ENCODE data around the gene PGLYRP3.

PGLYRP3 gene

DNA sequence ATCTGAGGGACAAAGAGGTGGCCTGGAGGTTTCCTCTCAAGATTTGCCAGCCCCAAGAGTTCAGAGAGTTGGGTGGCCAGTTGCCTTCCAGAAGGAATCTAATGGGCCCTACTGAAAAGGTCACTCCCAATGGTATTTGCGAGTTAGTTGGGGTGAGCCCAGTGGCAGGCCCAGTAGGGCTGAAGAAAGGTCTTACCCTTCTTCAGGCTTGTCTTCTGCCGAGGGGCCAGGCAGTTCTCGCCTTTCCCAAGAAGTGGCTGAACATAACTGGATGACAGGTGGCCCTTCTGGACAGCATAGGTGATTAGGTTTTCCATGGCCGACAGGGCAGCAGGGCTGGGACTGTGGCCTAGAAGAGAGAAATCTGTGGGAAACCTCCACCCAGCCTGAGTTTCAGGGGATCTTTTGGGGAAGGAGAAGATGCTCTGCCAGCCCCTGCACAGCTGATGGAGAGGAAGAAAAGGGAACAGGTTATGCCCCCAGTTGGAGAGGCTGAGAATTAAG lies 28.7 kb upstream of the PGLYRP3 start:
- TF ChIP-seq, protein P1, sequence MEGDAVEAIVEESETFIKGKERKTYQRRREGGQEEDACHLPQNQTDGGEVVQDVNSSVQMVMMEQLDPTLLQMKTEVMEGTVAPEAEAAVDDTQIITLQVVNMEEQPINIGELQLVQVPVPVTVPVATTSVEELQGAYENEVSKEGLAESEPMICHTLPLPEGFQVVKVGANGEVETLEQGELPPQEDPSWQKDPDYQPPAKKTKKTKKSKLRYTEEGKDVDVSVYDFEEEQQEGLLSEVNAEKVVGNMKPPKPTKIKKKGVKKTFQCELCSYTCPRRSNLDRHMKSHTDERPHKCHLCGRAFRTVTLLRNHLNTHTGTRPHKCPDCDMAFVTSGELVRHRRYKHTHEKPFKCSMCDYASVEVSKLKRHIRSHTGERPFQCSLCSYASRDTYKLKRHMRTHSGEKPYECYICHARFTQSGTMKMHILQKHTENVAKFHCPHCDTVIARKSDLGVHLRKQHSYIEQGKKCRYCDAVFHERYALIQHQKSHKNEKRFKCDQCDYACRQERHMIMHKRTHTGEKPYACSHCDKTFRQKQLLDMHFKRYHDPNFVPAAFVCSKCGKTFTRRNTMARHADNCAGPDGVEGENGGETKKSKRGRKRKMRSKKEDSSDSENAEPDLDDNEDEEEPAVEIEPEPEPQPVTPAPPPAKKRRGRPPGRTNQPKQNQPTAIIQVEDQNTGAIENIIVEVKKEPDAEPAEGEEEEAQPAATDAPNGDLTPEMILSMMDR (IDR thresholded peaks at IDR 0.05; ENCODE audit: low read length): no peak
- TF ChIP-seq EZH2 (IDR thresholded peaks at IDR 0.05; ENCODE audit: borderline replicate concordance, low read length): no peak
- Histone ChIP-seq H3K9me3 (ENCODE audit: low read length) (no peaks in the 10 kb centered on the region), H3K79me2 (ENCODE audit: insufficient read depth, low read length) (no peaks in the 10 kb centered on the region), H3K27ac (ENCODE audit: low read depth, low read length, poor library complexity, severe bottlenecking) (no peak overlapping the region), H3K4me2 (ENCODE audit: low read length) (no peak overlapping the region), H4K20me1 (ENCODE audit: insufficient read depth, low read length) (no peaks in the 10 kb centered on the region), H3K36me3 (ENCODE audit: insufficient read depth, low read length) (no peaks in the 10 kb centered on the region), H3K9ac (ENCODE audit: low read length) (no peak overlapping the region), H3F3A (ENCODE audit: insufficient read depth, low read length) (no peaks in the 10 kb centered on the region), H3K4me3 (ENCODE audit: low read depth, low read length, poor library complexity, severe bottlenecking) (no peak overlapping the region), H3K27me3 (ENCODE audit: insufficient read depth, low read length) (no peaks in the 10 kb centered on the region; the same call in 1 of the 2 replicates), H3K9me2 (ENCODE audit: low read depth, low read length) (no peaks in the 10 kb centered on the region), H3K4me1 (ENCODE audit: insufficient read depth, low read length, severe bottlenecking) (no peaks in the 10 kb centered on the region), H2AFZ (ENCODE audit: low read length) (no peak overlapping the region)

DNA sequence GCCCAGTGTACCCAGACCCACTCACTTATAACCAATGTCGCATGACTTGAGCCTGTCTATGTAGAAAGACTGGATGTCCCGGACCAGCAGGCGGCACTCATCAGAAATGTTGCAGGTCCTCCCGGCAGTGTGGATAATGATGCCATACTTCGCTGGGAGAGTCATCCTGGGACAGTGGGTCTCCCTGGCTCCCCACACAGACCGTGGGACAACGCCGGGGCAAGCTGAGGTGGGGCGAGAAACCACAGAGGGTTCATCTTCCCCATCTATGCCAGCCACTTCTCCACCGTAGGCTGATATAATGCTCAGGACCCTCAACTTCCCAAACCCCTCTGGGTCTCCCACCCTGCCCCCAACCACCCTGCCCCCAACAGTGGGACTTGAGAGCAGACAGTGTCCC lies 27.6 kb upstream of the PGLYRP3 start:
- Histone ChIP-seq H3K27ac (ENCODE audit: low read depth, low read length, poor library complexity, severe bottlenecking) (no peak overlapping the region), H4K20me1 (ENCODE audit: insufficient read depth, low read length) (no peaks in the 10 kb centered on the region), H3K36me3 (ENCODE audit: insufficient read depth, low read length) (no peaks in the 10 kb centered on the region), H3K79me2 (ENCODE audit: insufficient read depth, low read length) (no peaks in the 10 kb centered on the region), H3K9ac (ENCODE audit: low read length) (no peak overlapping the region), H3F3A (ENCODE audit: insufficient read depth, low read length) (no peaks in the 10 kb centered on the region), H3K4me1 (ENCODE audit: insufficient read depth, low read length, severe bottlenecking) (no peaks in the 10 kb centered on the region), H3K27me3 (ENCODE audit: insufficient read depth, low read length) (no peaks in the 10 kb centered on the region; the same call in 1 of the 2 replicates), H2AFZ (ENCODE audit: low read length) (no peak overlapping the region), H3K9me2 (ENCODE audit: low read depth, low read length) (no peaks in the 10 kb centered on the region), H3K9me3 (ENCODE audit: low read length) (no peaks in the 10 kb centered on the region), H3K4me2 (ENCODE audit: low read length) (no peak overlapping the region), H3K4me3 (ENCODE audit: low read depth, low read length, poor library complexity, severe bottlenecking) (no peak overlapping the region)
- TF ChIP-seq EZH2 (IDR thresholded peaks at IDR 0.05; ENCODE audit: borderline replicate concordance, low read length): no peak
- TF ChIP-seq, protein P1 (IDR thresholded peaks at IDR 0.05; ENCODE audit: low read length): no peak

DNA sequence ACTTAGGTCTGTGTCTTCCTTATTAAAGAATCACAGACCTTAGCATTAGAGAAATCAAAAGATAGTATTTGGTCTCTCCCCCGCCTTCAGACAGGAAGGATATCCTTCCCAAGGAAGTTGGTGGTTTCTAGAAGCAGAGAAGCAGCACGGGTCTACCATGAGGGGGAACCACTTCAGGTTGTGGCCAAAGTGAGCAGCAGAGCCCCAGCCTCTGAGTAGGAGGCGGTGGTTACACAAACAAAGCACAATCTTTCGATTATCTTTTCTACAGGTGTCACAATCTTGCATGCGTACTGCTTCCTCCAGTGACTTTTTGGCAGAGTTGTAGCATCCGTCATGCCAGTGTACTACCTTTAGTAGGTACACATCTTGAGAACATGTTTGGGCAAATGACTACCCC lies 27.1 kb upstream of the PGLYRP3 start:
- Histone ChIP-seq H3K9me3 (ENCODE audit: low read length) (no peaks in the 10 kb centered on the region), H4K20me1 (ENCODE audit: insufficient read depth, low read length) (no peaks in the 10 kb centered on the region), H3K4me1 (ENCODE audit: insufficient read depth, low read length, severe bottlenecking) (no peaks in the 10 kb centered on the region), H2AFZ (ENCODE audit: low read length) (no peak overlapping the region), H3K9me2 (ENCODE audit: low read depth, low read length) (no peaks in the 10 kb centered on the region), H3K36me3 (ENCODE audit: insufficient read depth, low read length) (no peaks in the 10 kb centered on the region), H3F3A (ENCODE audit: insufficient read depth, low read length) (no peaks in the 10 kb centered on the region), H3K79me2 (ENCODE audit: insufficient read depth, low read length) (no peaks in the 10 kb centered on the region), H3K9ac (ENCODE audit: low read length) (no peak overlapping the region), H3K4me3 (ENCODE audit: low read depth, low read length, poor library complexity, severe bottlenecking) (no peak overlapping the region), H3K27ac (ENCODE audit: low read depth, low read length, poor library complexity, severe bottlenecking) (no peak overlapping the region), H3K27me3 (ENCODE audit: insufficient read depth, low read length) (no peaks in the 10 kb centered on the region; the same call in 1 of the 2 replicates), H3K4me2 (ENCODE audit: low read length) (no peak overlapping the region)
- no peak for TF ChIP-seq EZH2 (IDR thresholded peaks at IDR 0.05; ENCODE audit: borderline replicate concordance, low read length)
- TF ChIP-seq, protein P1 (IDR thresholded peaks at IDR 0.05; ENCODE audit: low read length): no peak

All from OCI-LY1 (cell line).